Body of pancreas (tissue), 4 donors: Measurements from ENCODE around the gene WDR83. TPM values are rescaled to one million over a fixed set of nuclear protein-coding genes. Genes with fewer than 3 reads are reported as not detected.
A peak's percentile ranks its signal among the peaks of the same experiment; 100 is the strongest.

Experiments used
- ATAC-seq: fragments of 150-250 bp; one replicate; pipeline ENCODE4 v1.9.1; 2016
- DNase-seq, 4 donors: peaks; one replicate each; pipeline ENCODE4 v3.0.0-alpha.2; 2019
- H3K27ac ChIP-seq, 4 donors: fragments of 200-600 bp; sonication (generic); 1 replicate in 3 of 4; 2 replicates in 1 of 4; pipeline versions ENCODE4 v1.5.1 to v1.6.1; 2016 to 2019; ENCODE audit warnings: mild to moderate bottlenecking in 1 of 4, mixed read lengths in 1 of 4, moderate library complexity in 1 of 4
- H3K27me3 ChIP-seq, 2 donors: fragments of 200-600 bp; sonication (generic); one replicate each; pipeline ENCODE4 v1.6.0; 2016; ENCODE audit warnings: mild to moderate bottlenecking in 1 of 2
- H3K36me3 ChIP-seq, 2 donors: fragments of 200-600 bp; sonication (generic); replicated peaks in 1 of 2; 2 replicates each; pipeline ENCODE4 v1.5.1; 2016; ENCODE audit warnings: low read depth in 2 of 2; ENCODE audit not compliant: insufficient read depth in 1 of 2
- H3K4me1 ChIP-seq: fragments of 200-600 bp; sonication (generic); one replicate; pipeline ENCODE4 v1.6.0; 2016
- H3K4me3 ChIP-seq, 2 donors: fragments of 200-600 bp; sonication (generic); 1 replicate in 1 of 2; 2 replicates in 1 of 2; pipeline ENCODE4 v1.5.1; 2016 to 2019
- H3K9me3 ChIP-seq, 3 donors: fragments of 200-600 bp; sonication (generic); 1 replicate in 2 of 3; 2 replicates in 1 of 3; pipeline ENCODE4 v1.5.1; 2016
- CTCF ChIP-seq, 7 experiments: fragments of 450-650 bp in 4 of 7; fragments of 200-600 bp in 3 of 7; sonication (generic) in 3 of 7; IDR thresholded peaks; one replicate each; pipeline ENCODE4 v1.5.1; 2016 to 2019; ENCODE audit warnings: antibody characterized with exemption in 7 of 7
- POLR2A ChIP-seq, 3 donors: fragments of 450-650 bp; IDR thresholded peaks; one replicate each; pipeline ENCODE4 v1.6.1; 2016; ENCODE audit warnings: antibody characterized with exemption in 3 of 3, mild to moderate bottlenecking in 2 of 3
- WGBS, 2 donors: methylation state at CpG; one replicate each; pipeline ENCODE4 v1.1.5; 2017; 5-methylcytosine and 5-hydroxymethylcytosine counted together
- intact Hi-C: fragments of 100-400 bp; cut with DNase I; formaldehyde crosslinking; loops from one replicate; pipeline ENCODE4 v1.15.1; 2023
- total RNA-seq, 2 donors: library from RNA; depleted of rRNA; stranded (reverse); fragments of >200 nt; gene quantifications; one replicate each; pipeline ENCODE4 v1.1.0, GENCODE V29; 2016

WDR83 gene
- total RNA-seq, 2 donors from 2014 or later = 12.5 to 37.2 TPM

GRCh38 chr19:12646551-12646950, 20.1 kb upstream of the WDR83 start:
- Histone ChIP-seq H3K27me3 (no peaks in the 10 kb centered on the region), H3K36me3 (no peaks in the 10 kb centered on the region), H3K27ac (no peak overlapping the region), H3K4me1 (peaks cover 18% of the 10 kb centered on the region), H3K4me3 (no peak overlapping the region), H3K9me3 (no peaks in the 10 kb centered on the region)
- DNase-seq (no peak), ATAC-seq (no peak)
- intact Hi-C loops = no loop called here
- TF ChIP-seq POLR2A (IDR thresholded peaks at IDR 0.05) (no peak), CTCF (IDR thresholded peaks at IDR 0.05) (no peak)
- WGBS, 2 donors = 94 to 97% methylated on average over 10 of the region's 10 CpGs

DNA sequence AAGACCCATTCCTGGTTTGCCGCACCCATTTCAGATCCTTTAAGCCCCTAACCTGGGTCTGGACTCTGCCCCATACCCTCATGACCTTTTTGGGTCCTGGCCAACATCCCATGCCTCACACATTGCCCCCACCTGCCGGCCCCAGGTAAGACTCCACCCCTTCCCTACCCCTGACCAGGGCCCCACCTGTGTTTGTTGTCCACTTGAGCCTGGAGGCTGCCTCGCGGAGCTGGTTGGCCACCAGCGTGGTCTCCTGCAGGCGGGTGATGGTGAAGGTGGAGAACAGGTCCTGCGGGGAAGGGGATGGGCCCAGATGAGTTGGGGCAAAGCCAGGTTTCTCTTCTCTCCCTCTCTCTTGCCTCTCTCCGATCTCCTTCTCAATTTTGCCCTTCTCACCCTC, 19.6 kb upstream of the WDR83 start:
- H3K36me3 ChIP-seq = no peaks in the 10 kb centered on the region
- no peaks in the 10 kb centered on the region for H3K27me3 ChIP-seq
- 44 to 63% methylated on average over 5 to 8 of the region's 8 CpGs for WGBS, 2 donors
- intact Hi-C loops = no loop called here
- DNase-seq (peak in 2 of 4 donors; percentile 15 to 21), ATAC-seq (peak; percentile 3)
- H3K4me3 ChIP-seq = no peak overlapping the region
- TF ChIP-seq CTCF (IDR thresholded peaks at IDR 0.05) (no peak), POLR2A (IDR thresholded peaks at IDR 0.05) (no peak)
- H3K4me1 ChIP-seq = peaks cover 18% of the 10 kb centered on the region
- no peaks in the 10 kb centered on the region for H3K9me3 ChIP-seq
- H3K27ac ChIP-seq = peak overlapping the region in 1 of 4 donors; percentile 11

- intact Hi-C loops = no loop called here
- Histone ChIP-seq H3K27me3 (no peaks in the 10 kb centered on the region), H3K9me3 (no peaks in the 10 kb centered on the region), H3K27ac (peak overlapping the region in 1 of 4 donors; percentile 11), H3K36me3 (no peaks in the 10 kb centered on the region), H3K4me3 (no peak overlapping the region), H3K4me1 (peaks cover 18% of the 10 kb centered on the region)
- TF ChIP-seq POLR2A (IDR thresholded peaks at IDR 0.05) = no peak
- peak in 2 of 7 experiments; percentile 19 to 22 for TF ChIP-seq CTCF (IDR thresholded peaks at IDR 0.05)
- ATAC-seq (peak; percentile 95), DNase-seq (peak; percentile 79 to 88 (median 83))
- WGBS, 2 donors = 14 to 17% methylated on average over 27 to 30 of the region's 31 CpGs
These were observed 19.0 kb upstream of the WDR83 start for GRCh38 chr19:12647490-12648071.

DNA sequence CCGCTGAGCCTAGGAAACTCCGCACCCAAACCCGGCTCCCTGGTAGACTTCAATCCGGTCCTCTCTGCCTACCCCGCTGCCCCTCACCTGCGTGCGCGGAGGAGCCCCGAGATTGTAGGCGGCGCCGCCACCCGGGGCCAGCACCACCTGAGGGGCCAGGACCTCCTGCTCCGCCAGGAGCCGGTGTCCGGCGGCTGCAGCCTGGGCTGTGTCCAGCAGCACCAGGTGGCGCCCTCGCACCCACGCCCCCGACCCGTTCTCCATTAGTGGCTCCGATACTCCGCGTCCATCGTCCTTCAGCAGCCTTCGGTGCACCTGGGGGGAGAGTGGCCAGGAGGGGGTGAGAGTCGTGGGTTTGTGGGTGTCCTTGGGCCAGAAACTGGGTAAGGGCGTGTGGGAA, 18.5 kb upstream of the WDR83 start:
- peak; percentile 50 for ATAC-seq
- H3K4me3 ChIP-seq = no peak overlapping the region
- TF ChIP-seq POLR2A (IDR thresholded peaks at IDR 0.05) (no peak), CTCF (IDR thresholded peaks at IDR 0.05) (peak in 4 of 7 experiments; percentile 30 to 48 (median 36))
- no peak overlapping the region for H3K27ac ChIP-seq
- DNase-seq = peak; percentile 26 to 62 (median 42)
- intact Hi-C loops = no loop called here
- H3K27me3 ChIP-seq = no peaks in the 10 kb centered on the region
- H3K9me3 ChIP-seq = no peaks in the 10 kb centered on the region
- peaks cover 18% of the 10 kb centered on the region for H3K4me1 ChIP-seq
- 15 to 30% methylated on average over 12 to 28 of the region's 29 CpGs for WGBS, 2 donors
- H3K36me3 ChIP-seq = no peaks in the 10 kb centered on the region

- Histone ChIP-seq H3K4me3 (no peak overlapping the region), H3K9me3 (no peaks in the 10 kb centered on the region), H3K27me3 (no peaks in the 10 kb centered on the region), H3K27ac (no peak overlapping the region), H3K36me3 (no peaks in the 10 kb centered on the region), H3K4me1 (peaks cover 18% of the 10 kb centered on the region)
- no peak for ATAC-seq
- no peak for DNase-seq
- intact Hi-C loops = no loop called here
- TF ChIP-seq CTCF (IDR thresholded peaks at IDR 0.05) (no peak), POLR2A (IDR thresholded peaks at IDR 0.05) (no peak)
- WGBS, 2 donors = 89 to 91% methylated on average over 10 of the region's 10 CpGs
These were observed 16.7 kb upstream of the WDR83 start for GRCh38 chr19:12649941-12650340.
